ENCODE results near the gene OR9G4.
A peak's percentile ranks its signal among the peaks of the same experiment; 100 is the strongest.

OR9G4 gene

DNA sequence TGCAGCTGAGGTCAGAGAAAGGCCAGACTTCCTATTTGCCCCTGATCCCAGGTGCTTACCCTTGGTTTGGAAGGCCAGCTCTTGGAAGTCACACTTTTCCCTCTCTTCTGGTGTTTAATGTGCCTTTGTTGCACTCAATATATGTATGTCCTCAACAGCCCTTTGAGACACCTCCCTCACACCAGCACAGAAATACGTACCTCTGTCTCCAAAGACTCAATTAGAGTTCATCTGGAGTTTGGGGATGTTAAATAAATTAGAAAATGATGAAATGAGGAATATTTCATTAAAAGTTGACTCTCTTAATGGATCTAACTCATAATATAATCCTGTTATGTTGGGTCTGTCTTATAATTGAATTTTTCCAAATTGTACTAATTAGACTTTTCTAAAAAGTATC lies at the start of gene OR9G4:
TSS of gene OR9G4 (minus strand) at position 101 of the 400 bp plus-strand sequence. CDS start 4,931 bp downstream, outside the sequence.
- DNase-seq = no peak

DNA sequence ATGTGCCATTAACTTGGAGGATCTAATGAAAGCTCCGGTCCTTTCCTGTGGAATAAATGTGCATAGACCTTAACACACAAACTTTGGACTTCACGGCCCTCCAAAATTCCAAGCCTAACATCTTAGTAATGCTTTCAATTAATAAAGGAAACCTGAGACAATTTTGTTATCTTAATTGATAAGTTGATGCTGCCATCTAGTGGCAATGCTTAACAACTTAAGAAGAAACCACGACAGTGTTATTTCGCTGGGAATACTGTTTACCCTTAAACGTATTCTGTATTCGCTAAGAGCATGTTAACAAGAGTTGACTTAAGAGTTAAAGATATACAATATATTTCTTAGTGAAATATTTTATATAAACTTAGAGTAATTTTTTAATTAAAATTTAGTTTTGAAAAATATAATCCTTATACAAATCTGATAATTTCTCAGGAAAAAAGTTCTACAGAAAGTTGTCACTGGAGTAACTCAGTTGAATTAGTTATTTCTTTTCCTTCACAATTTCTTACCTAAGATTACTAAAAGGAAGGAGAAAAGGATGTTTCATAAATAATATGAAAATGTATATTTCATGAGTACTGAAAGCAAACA lies 35.0 kb upstream of the OR9G4 start:
- DNase-seq = peak; percentile 24

DNA sequence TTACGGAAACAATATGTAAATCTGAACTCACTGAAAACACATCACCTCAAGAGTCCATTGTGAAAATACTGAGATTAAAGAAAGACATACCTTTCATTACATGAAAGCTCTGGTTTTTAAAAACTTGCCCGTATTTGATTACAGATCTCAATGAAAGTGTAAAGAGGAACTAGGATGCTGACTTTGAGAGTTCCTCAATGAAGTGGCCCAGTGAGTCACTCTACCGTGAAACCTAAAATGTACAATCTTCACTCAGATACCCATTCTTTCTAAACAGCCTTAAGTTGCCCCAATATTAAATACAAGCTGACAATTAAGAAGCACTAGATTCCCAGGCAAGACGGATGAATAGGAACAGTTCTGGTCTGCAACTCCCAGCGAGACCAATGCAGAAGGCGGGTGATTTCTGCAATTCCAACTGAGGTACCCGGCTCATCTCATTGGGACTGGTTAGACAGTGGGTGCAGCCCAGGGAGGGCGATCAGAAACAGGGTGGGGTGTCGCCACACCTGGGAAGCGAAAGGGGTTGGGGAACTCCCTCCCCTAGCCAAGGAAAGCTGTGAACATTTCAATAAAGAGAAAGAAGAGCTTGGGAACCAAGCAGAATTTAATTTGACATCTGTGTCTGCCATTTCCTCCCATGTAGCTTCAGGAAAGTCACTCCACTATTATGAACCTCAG lies 33.8 kb upstream of the OR9G4 start:
- DNase-seq = no peak

DNA sequence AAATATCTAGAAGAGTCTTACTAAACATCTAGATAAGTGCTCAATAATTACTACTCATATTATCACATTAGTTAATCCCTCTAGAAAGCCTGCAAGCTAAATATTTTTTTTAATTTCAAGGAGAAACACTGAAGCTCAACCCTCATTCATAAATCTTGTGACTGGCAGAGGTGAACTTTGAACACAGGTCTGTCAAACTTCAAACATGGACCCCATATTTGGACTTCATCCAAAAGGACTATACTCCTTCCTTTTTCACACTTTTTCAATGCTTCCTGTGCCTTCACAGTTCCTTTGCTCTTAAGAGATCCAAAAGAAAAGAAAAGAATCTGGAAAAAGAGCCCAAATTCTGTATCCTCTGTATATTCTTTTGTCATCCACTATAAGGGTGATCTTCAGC lies 28.3 kb upstream of the OR9G4 start:
- no peak for DNase-seq

DNA sequence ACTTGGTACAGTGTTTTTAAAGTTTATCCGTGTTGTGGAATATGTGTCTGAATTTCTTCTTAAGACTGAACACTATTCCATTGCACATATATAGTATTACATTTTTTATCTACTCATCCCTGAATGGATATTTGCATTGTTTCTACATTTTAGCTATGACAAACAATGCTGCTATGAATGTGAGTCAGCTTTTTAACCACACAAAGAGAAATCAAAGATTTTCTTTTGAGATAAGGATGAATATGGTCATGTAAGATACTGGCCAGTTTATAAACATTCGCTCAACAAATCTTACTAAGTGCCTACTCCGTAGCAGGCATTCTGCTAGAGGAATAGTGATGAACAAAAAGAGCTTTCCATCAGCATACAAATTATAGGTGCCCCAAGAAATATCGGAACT lies 16.5 kb upstream of the OR9G4 start:
- DNase-seq = no peak

DNA sequence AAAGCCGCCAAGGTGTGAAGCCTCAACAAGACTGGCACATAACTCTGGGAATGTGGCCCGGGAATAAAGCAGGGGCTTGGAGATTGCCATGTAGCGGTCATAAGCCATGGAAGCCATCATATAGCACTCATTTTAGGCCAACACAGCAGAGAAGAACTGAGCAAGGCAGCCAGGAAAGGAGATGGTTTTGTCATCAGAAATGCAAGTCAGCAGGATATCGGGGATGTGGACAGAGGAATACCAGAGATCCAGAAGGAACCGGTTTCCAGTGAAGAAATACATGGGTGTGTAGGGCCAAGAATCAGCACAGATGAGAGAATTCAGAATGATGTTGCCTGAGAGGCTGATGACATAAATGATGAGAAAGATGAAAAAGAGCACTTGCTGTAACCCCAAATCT lies 3.0 kb upstream of the OR9G4 start:
- no peak for DNase-seq

DNA sequence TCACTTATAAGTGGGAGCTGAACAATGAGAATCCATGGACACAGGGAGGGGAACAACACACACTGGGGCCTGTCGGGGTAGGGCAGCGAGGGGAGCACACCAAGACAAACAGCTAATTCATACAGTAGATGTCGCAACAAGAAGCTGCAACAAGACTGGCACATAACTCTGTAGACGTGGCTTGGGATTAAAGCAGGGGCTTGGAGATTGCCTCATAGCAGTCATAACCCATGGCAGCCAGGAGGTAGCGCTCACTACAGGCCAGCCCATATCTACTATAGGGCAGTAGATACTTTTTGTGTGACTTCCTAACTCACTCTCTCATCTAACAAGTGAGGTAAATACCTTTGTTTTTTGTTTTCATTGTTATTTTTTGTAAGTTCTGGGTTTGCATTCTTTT lies 1.7 kb upstream of the OR9G4 start:
- no peak for DNase-seq

DNA sequence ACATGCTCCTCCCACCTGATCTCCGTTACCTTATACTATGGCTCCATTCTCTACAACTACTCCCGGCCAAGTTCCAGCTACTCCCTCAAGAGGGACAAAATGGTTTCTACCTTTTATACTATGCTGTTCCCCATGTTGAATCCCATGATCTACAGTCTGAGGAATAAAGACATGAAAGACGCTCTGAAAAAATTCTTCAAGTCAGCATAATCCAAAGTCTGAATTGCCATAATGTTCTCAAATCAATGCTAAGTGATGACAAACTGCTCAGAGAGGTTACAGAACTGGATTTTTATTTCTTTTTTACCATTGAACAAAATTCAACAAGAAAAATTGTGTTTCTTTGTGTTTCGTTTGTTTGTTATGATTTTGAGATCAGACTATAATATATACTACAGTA lies 7.6 kb downstream of the OR9G4 start:
- no peak for DNase-seq

DNA sequence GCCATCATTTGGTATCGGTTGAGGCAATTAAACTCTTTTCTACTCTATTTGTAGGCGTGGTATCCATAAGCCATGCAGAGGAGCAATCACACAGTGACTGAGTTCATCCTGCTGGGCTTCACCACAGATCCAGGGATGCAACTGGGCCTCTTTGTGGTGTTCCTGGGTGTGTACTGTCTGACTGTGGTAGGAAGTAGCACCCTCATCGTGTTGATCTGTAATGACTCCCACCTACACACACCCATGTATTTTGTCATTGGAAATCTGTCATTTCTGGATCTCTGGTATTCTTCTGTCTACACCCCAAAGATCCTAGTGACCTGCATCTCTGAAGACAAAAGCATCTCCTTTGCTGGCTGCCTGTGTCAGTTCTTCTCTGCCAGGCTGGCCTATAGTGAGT lies 8.4 kb downstream of the OR9G4 start:
- DNase-seq = no peak

DNA sequence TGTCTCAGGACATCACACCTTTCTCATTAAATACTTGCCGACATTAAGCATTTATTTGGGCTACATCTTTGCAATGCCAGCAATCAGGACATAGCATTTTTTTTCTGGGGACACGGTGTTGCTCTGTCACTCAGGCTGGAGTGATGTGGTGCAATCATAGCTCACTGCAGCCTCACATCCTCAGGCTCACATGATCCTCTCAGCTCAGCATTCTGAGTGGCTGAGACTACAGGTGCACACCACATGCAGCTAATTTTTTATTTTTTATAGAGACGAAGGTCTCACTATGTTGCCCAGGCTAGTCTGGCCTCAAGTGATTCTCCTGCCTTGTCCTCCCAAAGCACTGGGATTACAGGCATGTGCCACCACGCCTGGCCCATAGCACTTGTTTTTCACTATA lies 28.0 kb downstream of the OR9G4 start:
- no peak for DNase-seq

DNA sequence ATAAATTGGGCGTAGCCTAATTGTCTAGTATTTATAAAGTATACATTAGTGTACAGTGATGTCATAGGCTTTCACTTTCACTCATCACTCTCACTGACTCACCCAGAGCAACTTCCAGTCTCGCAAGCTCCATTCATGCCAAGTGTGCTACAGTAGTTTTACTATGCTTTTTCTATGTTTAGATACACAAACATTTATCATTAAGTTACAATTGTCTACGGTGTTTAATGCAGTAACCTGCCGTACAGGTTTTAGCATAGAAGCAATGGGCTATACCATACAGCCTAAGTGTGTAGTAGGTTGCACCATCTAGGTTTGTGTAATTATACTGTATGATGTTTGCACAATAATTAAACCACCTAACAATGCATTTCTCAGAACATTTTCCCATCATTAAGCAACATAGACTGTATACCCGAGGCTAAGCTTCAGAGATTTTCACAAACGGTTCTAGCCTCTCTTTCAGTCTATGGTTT lies 32.1 kb downstream of the OR9G4 start:
- no peak for DNase-seq

DNA sequence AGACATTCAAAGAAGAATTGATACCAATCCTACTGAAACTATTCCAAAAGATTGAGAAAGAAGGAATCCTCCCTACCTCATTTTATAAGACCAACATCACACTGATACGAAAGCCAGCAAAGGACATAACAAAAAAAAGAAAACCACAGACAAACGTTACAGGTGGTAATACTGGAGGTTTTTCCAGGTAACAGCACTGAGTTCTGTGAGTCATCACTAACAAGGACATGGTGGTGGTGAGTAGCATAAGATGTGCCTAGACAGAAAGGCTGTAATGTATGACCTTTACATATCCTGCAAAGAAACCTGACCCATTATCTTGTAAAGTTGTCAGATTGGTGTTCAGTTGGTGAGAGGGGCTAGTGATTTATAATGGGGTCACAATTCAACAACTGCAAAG lies 34.3 kb downstream of the OR9G4 start:
- no peak for DNase-seq

DNA sequence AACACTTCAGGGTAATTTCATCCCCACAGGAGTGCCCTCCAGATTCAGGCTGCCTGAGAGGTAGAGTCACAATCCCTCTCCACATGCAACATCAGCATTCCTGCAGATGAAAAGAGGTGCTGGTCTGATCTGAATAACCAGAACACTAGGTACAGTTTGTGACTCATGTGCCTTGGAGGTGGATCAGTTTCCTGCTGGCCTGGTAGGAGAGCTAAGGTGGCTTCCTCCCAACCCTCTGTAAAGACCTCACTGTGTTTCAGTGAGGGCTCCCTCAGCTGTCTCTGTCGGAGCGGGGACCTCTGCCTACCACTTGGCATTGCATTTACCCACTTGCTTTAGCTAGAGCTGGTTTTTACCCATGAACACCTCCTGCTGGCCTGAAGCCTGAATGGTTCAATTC lies 42.0 kb downstream of the OR9G4 start:
- DNase-seq = no peak

DNA sequence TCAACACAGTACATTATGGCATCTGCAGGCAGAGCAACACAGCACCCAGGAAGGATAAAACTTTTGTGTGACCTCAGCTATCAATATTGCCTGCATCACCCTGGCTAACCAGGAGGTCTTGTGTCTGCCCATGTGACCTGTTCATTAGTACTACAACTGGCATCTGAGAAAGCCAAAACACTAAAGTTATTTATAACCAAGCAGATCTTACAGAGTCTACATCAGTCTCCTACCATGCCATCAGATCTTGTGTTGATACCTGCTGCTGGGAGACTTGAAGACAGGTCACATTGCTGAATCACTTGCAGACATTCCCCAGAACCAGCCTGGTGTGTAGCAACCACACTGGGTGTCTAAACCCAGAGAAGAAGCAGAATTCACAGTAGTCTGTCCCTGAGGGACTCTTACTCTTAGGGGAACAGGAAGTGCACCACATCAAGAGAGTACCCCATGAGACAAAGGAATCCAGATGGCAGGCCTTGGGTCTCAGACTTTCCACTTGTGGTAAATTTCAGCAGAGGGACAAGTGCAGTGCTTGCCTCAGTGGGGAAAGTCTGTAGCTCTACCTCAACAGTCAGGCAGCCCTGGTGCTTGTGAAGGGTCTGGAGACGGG lies 42.6 kb downstream of the OR9G4 start:
- DNase-seq = no peak

DNA sequence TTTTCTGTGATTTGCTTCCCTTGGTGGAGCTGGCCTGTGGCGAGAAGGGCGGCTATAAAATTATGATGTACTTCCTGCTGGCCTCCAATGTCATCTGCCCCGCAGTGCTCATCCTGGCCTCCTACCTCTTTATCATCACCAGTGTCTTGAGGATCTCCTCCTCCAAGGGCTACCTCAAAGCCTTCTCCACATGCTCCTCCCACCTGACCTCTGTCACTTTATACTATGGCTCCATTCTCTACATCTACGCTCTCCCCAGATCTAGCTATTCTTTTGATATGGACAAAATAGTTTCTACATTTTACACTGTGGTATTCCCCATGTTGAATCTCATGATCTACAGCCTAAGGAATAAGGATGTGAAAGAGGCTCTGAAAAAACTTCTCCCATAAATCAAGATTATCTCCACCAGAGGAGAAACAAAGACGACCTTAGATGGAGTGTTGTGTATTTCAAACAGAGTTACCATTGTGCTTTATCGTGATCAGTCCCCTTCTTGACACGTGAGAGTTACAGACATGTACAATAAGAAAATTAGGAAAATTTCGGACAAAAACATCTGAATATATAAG lies 47.5 kb downstream of the OR9G4 start:
- DNase-seq = no peak

DNA sequence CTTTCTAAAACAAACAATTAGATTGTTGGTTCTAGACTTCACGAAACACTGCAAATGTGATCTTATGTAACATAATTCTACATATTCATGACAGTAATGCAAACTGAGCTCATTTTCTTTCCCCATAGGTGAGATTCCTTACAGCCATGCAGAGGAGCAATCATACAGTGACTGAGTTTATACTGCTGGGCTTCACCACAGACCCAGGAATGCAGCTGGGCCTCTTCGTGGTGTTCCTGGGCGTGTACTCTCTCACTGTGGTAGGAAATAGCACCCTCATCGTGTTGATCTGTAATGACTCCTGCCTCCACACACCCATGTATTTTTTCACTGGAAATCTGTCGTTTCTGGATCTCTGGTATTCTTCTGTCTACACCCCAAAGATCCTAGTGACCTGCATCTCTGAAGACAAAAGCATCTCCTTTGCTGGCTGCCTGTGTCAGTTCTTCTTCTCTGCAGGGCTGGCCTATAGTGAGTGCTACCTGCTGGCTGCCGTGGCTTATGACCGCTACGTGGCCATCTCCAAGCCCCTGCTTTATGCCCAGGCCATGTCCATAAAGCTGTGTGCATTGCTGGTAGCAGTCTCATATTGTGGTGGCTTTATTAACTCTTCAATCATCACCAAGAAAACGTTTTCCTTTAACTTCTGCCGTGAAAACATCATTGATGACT lies 48.1 kb downstream of the OR9G4 start:
- DNase-seq = no peak

DNA sequence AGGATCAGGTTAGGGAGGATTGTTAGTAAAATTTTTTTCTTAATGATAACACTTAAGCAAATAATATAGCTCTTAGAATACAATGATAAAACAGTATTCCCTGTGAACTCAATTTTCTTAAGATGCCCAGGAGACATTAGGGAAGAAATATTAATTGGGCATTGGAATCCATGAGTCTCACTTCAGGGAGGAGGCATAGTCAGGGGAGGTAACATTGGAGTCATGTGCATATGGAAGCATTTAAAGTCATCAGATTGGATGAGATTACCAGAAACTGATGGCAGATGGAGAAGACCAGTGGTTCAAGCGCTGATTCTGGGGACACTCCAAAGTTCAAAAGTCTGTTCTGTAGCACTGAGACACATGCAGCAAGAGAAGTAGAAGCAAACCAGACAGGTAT lies 49.7 kb downstream of the OR9G4 start, which contains the start of gene OR9G1:
TSS of gene OR9G1 (plus strand) at position 301 of the 400 bp plus-strand sequence. CDS start 1,293 bp downstream, outside the sequence.
- DNase-seq = no peak

DNA sequence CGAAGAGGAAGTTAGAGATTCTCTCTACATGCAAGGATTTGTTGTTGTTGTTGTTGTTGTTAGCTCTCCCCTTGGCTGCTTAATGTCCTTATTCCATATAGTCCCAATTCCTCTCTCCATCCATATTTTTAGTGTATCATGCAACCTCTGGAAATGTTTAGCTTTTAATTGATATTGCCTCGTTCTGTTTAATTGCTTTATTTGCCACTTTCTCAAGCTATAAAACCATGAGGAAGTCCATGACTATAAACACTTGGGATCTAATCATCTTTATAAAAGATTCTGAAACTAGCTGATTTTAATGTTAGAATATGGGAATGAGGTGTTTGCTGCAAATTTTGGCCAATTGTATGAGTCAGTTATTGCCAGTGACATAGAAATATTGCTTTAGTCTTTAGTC lies 55.1 kb downstream of the OR9G4 start:
- no peak for DNase-seq

All from amniotic stem cell (primary cell).